ENCODE data around the gene STAT6.
"Not testable (repeated sequence)": the region's sequence is repeated elsewhere in the genome, so short reads cannot be mapped to it uniquely, and the experiment has no call there.

Gene STAT6

GRCh38 chr12:57126561-57126960, 15.4 kb upstream of the STAT6 start:
- no peak for DNase-seq

GRCh38 chr12:57126061-57126460, 14.9 kb upstream of the STAT6 start:
- no peak for DNase-seq

- peak; percentile 36 for DNase-seq
These were observed 13.2 kb upstream of the STAT6 start for GRCh38 chr12:57124261-57124877.

- DNase-seq, result no peak
These were observed 12.7 kb upstream of the STAT6 start for GRCh38 chr12:57123813-57124212.

GRCh38 chr12:57120718-57121117, 9.6 kb upstream of the STAT6 start:
- DNase-seq, result not testable (repeated sequence)

GRCh38 chr12:57119294-57120085, 8.3 kb upstream of the STAT6 start:
- DNase-seq, result no peak

- DNase-seq, result no peak
These were observed 7.6 kb upstream of the STAT6 start for GRCh38 chr12:57118711-57119271.

GRCh38 chr12:57116580-57117281, 5.6 kb upstream of the STAT6 start:
- no peak for DNase-seq

GRCh38 chr12:57112492-57113294, 1.5 kb upstream of the STAT6 start:
- DNase-seq, result no peak

GRCh38 chr12:57110104-57111030, 795 bp downstream of the STAT6 start:
- peak; percentile 23 for DNase-seq

GRCh38 chr12:57109207-57110103, 1.7 kb downstream of the STAT6 start:
- no peak for DNase-seq

- DNase-seq, result no peak
These were observed 3.6 kb downstream of the STAT6 start for GRCh38 chr12:57107456-57108155.

GRCh38 chr12:57106021-57106708, 5.0 kb downstream of the STAT6 start:
- DNase-seq, result no peak

- no peak for DNase-seq
These were observed 6.0 kb downstream of the STAT6 start for GRCh38 chr12:57105011-57105753.

GRCh38 chr12:57104292-57104910, 6.8 kb downstream of the STAT6 start:
- no peak for DNase-seq

- DNase-seq, result no peak
These were observed 7.3 kb downstream of the STAT6 start for GRCh38 chr12:57103856-57104255.

- no peak for DNase-seq
These were observed 9.1 kb downstream of the STAT6 start for GRCh38 chr12:57101892-57102695.

All from DMS79 treated with DMSO at 0.1 percent for 48 hours (cell line).